GM19372 (cell line): ENCODE results near the gene SLC12A2.

Experiments used
- ATAC-seq: cut with Tn5 transposase; IDR thresholded peaks from one replicate; pipeline ENCODE4 v1.9.1; 2021; ENCODE audit warnings: mild to moderate bottlenecking, low read depth, moderate library complexity; ENCODE audit not compliant: unreplicated experiment

Gene SLC12A2

GRCh38 chr5:128156521-128156920 is 73.0 kb downstream of the SLC12A2 start:
- no peak for ATAC-seq

GRCh38 chr5:128158342-128158741 is 74.8 kb downstream of the SLC12A2 start:
- no peak for ATAC-seq

- ATAC-seq: no peak
Measured at GRCh38 chr5:128163991-128164390, 80.4 kb downstream of the SLC12A2 start.

DNA sequence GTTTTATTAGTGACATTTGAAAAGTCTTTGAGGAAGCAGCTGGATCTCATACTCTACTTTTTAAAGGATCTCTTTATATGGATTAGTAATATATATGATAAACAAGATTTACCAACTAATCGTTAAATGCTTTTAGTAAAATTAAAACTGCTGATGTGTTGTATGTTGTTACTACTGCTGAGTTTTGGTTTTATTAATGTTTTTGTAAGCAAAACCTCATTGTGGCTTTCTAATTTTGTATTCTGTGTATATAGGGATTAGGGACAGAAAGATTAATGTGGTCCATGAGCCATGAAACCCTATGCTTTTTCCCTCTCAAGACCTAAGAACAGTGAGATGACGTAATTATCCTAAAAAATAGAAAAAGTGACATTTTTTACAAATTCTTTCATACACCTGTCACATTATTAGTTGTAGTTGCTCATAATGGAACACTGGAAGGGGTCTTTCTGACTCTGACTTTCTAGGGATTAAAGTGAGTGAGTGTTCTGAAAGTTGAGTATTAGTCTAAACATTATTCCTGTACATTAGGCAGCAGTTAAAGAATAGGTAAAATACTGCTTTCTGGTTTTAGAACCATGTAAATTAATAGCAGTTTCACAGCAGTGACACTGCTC is 85.9 kb downstream of the SLC12A2 start:
- no peak for ATAC-seq

DNA sequence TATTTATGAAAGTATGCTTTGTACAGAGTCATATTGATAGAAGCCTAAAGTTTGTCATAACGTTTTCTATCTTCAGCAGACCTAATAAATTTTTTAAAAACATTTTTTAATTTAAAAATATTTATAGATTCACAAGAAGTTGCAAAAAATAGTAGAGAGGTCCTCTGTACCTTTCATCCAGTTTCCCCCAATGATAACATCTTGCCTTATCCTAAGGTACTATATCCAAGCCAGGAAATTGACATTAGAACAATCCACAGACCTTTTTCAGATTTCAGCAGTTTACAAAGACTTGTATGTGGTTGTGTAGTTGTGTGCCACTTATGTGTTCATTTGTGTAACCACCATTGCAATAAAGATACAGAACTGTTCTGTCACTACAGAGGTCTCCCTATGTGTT is 88.5 kb downstream of the SLC12A2 start:
- no peak for ATAC-seq

DNA sequence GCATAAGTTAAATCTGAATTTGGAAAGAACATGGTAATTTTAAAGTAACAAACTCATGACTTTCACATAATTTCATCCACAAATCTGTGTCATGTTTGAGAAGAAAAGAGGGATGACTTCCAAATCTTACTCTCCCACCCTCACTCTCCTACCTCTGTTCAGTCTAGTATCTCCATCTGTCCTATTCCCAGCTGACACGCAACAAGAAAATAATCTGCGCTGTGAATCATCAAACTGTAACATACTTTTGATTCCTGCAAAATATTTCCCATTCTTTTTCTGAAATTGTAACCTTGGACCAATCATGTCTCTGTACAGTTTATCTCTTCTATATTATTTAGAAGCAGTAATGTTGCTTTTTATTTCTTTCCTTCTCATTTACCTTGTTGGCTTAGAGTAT is 91.4 kb downstream of the SLC12A2 start:
- ATAC-seq: no peak

DNA sequence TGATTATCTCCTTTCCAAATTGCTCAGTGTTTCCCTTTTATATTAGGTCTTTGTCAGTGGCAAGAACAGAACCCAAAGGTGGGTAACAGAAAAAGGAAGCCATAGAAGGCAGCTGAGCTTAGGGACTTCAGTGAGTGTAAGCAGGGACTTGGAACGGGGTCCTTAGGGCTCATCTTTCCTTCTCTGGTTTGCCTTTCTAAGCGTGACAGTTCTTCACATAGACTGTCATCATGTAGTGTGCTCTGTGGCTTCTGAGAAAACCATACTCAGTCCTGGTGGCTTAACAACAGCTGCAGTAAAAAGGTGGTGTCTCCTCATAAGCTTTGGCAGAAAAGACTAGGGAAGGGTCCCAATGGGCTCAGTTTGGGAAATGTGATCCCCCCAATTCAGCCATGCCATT is 108.8 kb downstream of the SLC12A2 start:
- ATAC-seq: no peak

DNA sequence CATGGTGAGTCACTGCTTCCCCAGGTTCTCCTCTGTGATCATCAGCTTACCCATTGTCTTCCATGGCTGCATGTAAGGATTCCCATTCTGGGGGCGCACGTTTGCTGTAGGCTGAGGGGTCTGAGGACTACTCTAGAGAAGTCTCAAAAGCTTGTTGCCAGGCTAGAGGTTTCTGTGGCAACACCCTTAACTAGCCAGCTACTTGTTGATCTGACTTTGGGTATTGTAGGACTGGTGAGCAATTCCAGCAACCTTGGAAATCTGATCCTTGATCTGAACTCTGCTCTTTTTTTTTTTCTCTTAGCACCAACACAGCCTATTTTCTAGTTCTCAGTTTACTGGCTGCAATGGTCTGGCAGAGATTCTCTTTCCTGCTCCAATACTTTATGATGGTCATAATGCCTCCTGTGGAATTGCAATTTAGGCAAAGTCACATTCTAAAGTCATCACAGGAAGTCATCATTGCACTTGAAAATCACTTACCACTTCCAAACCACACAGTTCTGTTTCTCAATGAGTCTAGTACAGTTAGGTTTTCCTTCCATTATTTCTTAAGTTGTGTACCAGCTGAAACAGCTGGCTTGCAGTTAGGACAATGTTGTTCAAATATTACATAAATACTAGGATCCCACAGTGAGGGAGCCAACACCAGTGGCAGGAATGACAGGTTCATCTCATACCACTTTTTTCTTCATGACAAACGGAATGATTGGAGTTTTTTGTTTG is 110.3 kb downstream of the SLC12A2 start:
- ATAC-seq: no peak

- ATAC-seq: no peak
Measured at GRCh38 chr5:128195316-128195715, 111.8 kb downstream of the SLC12A2 start.

DNA sequence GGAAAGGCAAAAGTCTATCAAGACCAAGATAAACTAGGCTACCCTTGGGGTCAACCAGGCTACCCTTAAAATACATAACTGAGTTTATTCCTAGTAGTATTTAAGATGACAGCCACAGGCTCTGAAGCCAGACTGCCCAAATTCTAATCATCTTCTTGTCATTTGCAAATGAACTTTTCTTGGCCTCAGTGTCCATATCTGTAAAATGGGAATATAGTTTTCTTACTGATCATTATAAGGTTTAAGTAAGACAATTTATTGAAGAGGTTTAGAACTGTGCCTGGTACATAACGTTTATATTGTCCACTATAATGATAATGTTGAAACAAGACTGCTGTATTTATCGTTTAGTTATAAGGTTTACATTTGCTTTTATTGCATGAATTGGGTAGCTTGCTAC is 112.5 kb downstream of the SLC12A2 start:
- ATAC-seq: no peak

DNA sequence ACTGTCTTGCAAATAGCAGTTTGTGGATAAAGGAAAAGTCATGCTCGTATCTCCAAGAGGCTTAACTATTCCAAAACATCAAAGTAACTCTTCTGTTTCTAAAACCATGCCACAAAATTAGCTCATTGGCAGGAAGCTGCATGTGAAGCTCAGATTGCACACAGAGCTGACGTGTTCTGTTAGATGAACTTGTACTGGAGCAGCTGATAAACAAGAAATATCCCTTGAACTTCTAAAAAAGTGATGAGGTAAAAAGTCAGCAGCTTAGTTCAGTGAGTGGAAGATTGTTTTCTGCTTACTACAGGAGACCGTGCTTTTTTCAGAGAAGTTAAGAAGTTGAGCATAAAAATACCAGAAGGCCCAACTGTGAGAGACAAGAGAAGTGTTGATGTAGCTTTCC is 113.2 kb downstream of the SLC12A2 start:
- no peak for ATAC-seq

DNA sequence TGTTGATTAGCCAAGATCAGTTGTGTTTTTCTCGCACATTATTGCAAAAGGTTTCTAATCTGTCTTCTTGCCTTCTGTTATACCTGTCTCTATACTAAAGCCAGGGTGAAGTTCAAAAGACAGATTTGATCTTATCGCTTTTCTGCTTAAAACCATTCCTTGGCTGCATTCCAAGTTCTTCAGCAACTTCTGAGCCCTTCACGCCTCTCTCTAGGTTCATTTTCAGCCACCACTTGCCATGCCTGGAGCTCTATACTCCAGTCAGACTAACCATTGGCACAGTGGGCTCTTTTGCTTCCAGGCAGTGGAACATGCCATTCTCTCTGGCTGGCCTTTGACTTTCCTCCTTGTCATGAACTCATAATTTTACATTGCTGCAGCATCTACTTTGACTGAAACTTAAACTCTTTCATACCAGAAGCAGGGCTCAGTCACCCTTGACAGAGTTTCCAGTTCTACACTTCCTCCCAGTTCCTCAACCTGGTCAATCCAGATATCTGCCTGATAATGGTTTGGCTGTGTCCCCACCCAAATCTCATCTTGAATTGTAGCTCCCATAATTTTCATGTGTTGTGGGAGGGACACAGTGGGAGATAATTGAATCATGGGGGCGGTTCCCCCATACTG is 114.4 kb downstream of the SLC12A2 start:
- ATAC-seq: no peak

- ATAC-seq: no peak
Measured at GRCh38 chr5:128199104-128199503, 115.5 kb downstream of the SLC12A2 start.

GRCh38 chr5:128199611-128200010 is 116.0 kb downstream of the SLC12A2 start:
- no peak for ATAC-seq

DNA sequence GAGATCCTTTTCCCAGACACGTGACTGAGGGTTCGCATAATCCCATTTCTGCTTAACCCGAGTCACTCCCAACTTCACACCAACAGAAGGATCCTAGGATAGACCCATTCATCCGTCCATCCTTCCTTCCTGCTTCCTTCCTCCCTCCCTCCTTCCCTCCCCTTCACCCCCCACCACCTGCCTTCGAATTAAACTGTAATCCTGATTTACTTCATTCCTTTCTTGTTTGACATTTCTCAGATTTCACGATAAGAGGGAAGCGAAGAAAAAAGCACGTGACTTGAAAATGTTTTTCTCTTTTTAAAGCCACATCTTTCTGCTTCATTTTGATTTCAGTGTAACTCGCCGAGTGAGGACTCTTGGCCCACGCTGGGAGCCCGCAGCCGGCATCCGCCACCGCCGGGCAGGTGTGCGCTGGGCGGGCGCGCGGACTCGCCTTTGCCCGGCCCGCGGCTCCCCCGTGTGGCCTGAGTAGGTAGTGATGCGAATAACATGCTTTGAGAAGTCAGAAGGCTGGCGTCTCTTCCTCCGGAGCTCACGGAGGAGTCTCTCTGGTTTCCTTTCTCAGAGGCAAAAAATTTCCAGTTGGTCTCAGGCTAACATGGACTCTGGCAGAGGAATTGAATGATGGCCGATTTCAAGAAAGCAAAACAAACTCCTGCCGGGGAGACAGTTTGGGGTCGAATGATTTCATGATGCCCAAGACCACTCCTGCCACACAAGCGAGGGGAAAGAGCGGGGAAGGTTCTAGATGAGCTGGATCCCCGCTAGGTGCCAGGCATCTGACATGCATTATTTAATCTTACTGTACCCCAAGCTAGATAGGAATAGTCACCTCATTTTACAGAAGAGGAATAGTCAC is 117.7 kb downstream of the SLC12A2 start:
- peak; percentile 97 for ATAC-seq

DNA sequence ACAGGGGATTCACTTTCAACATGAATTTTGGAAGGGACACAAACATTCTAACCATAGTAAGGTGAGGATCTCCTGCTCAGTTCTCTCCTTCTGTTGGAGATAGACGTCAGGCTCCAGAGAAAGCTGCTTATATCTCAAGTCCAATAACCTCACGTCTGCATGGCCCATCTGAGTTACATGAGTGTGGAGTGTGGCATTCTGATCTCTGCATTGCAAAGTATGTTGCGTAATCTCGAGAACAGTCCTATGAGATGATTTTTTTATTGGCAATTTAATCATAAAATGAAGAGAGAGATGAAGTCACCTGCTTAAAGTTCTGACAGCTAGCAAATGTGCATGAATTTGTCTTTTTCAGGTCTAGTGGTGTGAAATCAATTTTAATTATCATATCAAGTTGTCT is 118.8 kb downstream of the SLC12A2 start:
- ATAC-seq: no peak

GRCh38 chr5:128208436-128208835 is 124.9 kb downstream of the SLC12A2 start:
- ATAC-seq: no peak

- no peak for ATAC-seq
Measured at GRCh38 chr5:128212191-128212806, 128.7 kb downstream of the SLC12A2 start.

DNA sequence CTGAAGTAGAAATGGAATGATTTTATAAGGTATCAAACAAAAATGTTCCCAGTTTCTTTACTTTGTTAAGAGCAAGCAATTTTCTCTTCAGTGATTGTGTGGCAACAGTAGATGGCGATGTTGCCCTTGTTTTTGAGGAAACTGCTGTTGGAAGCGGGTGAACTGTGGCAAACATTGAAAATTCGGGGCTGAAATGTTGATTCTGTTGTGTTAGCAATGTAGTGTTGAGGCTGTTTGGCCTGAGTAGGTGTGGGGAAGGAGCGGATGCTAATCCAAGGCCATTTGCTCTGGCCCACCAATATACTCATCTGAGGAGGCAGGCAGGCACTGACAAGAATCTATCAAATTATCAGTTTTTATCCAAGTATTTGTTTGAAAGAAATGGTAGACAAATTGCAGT is 129.8 kb downstream of the SLC12A2 start:
- peak; percentile 67 for ATAC-seq

GRCh38 chr5:128213833-128214232 is 130.3 kb downstream of the SLC12A2 start:
- no peak for ATAC-seq

- ATAC-seq: no peak
Measured at GRCh38 chr5:128216285-128216684, 132.7 kb downstream of the SLC12A2 start.
